ENCODE measurements around the gene ELL. TPM values are rescaled to one million over a fixed set of nuclear protein-coding genes. Genes with fewer than 3 reads are reported as not detected.
"Not testable (repeated sequence)": the region's sequence is repeated elsewhere in the genome, so short reads cannot be mapped to it uniquely, and the experiment has no call there.

ELL gene
- total RNA-seq, 1 donor from 2014 or later: 25.3 TPM

GRCh38 chr19:18543814-18544475 lies 22.1 kb upstream of the ELL start:
- Histone ChIP-seq H3K36me3 (peaks cover 0 to 27% of the 10 kb centered on the region in 2 donors), H3K4me3 (peak overlapping the region; percentile 81 to 98), H3K9me3 (no peaks in the 10 kb centered on the region), H3K27ac (peak overlapping the region; percentile 94), H3K4me1 (peaks cover 18% of the 10 kb centered on the region), H3K27me3 (no peaks in the 10 kb centered on the region)
- DNase-seq (ENCODE audit: extremely low spot score in 2 of 2): no peak
- intact Hi-C loops (cut with DNase I): no loop called here
- TF ChIP-seq POLR2AphosphoS5 (IDR thresholded peaks at IDR 0.05; ENCODE audit: insufficient read depth in 1 of 2, low read depth in 1 of 2) (no peak), POLR2A (IDR thresholded peaks at IDR 0.05) (no peak), CTCF (IDR thresholded peaks at IDR 0.05) (no peak)

DNA sequence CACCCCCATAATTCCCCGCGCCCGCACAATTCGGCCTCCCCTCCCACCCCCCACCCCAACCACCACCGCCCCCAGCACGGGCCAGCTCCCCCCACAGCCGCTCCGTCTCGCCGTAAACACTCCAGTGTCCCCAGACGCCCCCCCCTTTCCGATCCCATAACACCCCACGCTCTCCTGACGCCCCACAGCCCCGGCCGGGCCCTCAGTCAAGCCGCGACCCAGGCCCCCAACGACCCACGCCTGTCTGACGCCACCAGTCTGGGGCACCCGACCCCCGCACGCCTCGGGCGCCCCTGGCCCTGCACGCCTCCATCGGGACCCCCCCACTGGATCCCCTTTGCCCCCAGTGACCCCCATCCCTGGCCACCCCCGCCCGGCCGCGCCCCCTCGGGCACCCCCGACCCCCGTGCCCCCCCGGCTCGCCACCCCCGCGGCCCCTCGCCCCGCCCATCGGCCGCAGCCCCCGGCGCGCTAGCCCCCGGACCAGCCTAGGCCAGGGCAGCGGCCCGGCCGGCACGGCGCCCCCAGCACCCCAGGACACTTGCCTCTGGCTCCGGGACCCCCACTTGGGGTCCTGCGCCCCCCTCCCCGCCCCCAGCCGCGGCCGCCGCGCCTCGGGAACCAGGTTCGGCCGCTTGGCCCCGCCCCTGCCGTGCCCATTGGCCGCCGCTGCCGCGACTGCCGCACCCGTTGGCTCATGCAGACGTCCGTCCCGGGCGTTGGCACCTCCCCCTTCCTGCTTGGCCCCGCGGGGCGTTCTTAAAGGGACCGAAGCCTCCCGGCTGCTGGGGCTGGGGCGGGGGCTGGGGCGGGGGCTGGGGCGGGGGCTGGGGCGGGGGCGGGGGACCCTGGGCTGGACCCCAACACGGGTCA lies 21.3 kb upstream of the ELL start, which contains the start of gene FKBP8:
Gene FKBP8 (minus strand): TSS at position 633 of the 873 bp plus-strand sequence. CDS start 1,603 bp downstream, outside the sequence.
- H3K27ac ChIP-seq: peak within 1 kb of the TSS; percentile 94
- no peak for DNase-seq (ENCODE audit: extremely low spot score in 2 of 2)
- H3K36me3 ChIP-seq: peaks cover 0 to 27% of the 10 kb centered on the region in 2 donors
- TF ChIP-seq POLR2A (IDR thresholded peaks at IDR 0.05): no peak
- no peak for TF ChIP-seq POLR2AphosphoS5 (IDR thresholded peaks at IDR 0.05; ENCODE audit: insufficient read depth in 1 of 2, low read depth in 1 of 2)
- TF ChIP-seq CTCF (IDR thresholded peaks at IDR 0.05): no peak
- peaks cover 18% of the 10 kb centered on the region for H3K4me1 ChIP-seq
- peak within 1 kb of the TSS; percentile 81 to 98 for H3K4me3 ChIP-seq
- intact Hi-C loops (cut with DNase I): no loop called here
- H3K9me3 ChIP-seq: no peaks in the 10 kb centered on the region
- H3K27me3 ChIP-seq: no peaks in the 10 kb centered on the region

GRCh38 chr19:18541992-18542940 lies 20.4 kb upstream of the ELL start:
- intact Hi-C loops (cut with DNase I): no loop called here
- Histone ChIP-seq H3K4me1 (peaks cover 18% of the 10 kb centered on the region), H3K36me3 (peaks cover 0 to 30% of the 10 kb centered on the region in 2 donors), H3K27me3 (no peaks in the 10 kb centered on the region), H3K4me3 (peak overlapping the region; percentile 81 to 98), H3K27ac (peak overlapping the region; percentile 94), H3K9me3 (no peaks in the 10 kb centered on the region)
- no peak for TF ChIP-seq POLR2A (IDR thresholded peaks at IDR 0.05)
- TF ChIP-seq CTCF (IDR thresholded peaks at IDR 0.05): no peak
- DNase-seq (ENCODE audit: extremely low spot score in 2 of 2): no peak

GRCh38 chr19:18541258-18541991 lies 19.6 kb upstream of the ELL start:
- Histone ChIP-seq H3K9me3 (no peaks in the 10 kb centered on the region), H3K27ac (peak overlapping the region; percentile 94), H3K4me3 (peak overlapping the region in 1 of 2 donors; percentile 98), H3K36me3 (peaks cover 0 to 38% of the 10 kb centered on the region in 2 donors), H3K27me3 (no peaks in the 10 kb centered on the region), H3K4me1 (peaks cover 18% of the 10 kb centered on the region)
- intact Hi-C loops (cut with DNase I): no loop called here
- TF ChIP-seq CTCF (IDR thresholded peaks at IDR 0.05) (no peak), POLR2AphosphoS5 (IDR thresholded peaks at IDR 0.05; ENCODE audit: insufficient read depth in 1 of 2, low read depth in 1 of 2) (no peak), POLR2A (IDR thresholded peaks at IDR 0.05) (no peak)
- DNase-seq (ENCODE audit: extremely low spot score in 2 of 2): no peak

- Histone ChIP-seq H3K36me3 (peaks cover 0 to 45% of the 10 kb centered on the region in 2 donors), H3K4me1 (peaks cover 18% of the 10 kb centered on the region)
- H3K27ac ChIP-seq; H3K9me3 ChIP-seq; H3K4me3 ChIP-seq; DNase-seq (ENCODE audit: extremely low spot score in 2 of 2); H3K27me3 ChIP-seq; intact Hi-C loops (cut with DNase I): not testable (repeated sequence)
Measured at GRCh38 chr19:18540200-18540599, 18.3 kb upstream of the ELL start.
